ENCODE data around the gene EFNA2. TPM values are rescaled to one million over a fixed set of nuclear protein-coding genes. Genes with fewer than 3 reads are reported as not detected.

EFNA2 gene
- total RNA-seq, 1 donor from 2014 or later = not detected

- Histone ChIP-seq H3K9me3 (no peaks in the 10 kb centered on the region), H3K4me1 (peaks cover 48% of the 10 kb centered on the region), H3K27me3 (no peaks in the 10 kb centered on the region), H3K36me3 (no peaks in the 10 kb centered on the region), H3K4me3 (peak overlapping the region; percentile 27 to 86), H3K27ac (peak overlapping the region; percentile 97)
- no peak for DNase-seq (ENCODE audit: extremely low spot score in 2 of 2)
- intact Hi-C loops (cut with DNase I) = no loop called here
- TF ChIP-seq POLR2AphosphoS5 (IDR thresholded peaks at IDR 0.05; ENCODE audit: insufficient read depth in 1 of 2, low read depth in 1 of 2) = no peak
- TF ChIP-seq POLR2A (IDR thresholded peaks at IDR 0.05) = no peak
Observed at GRCh38 chr19:1238369-1239303, 47.0 kb upstream of the EFNA2 start.

GRCh38 chr19:1239420-1239795 is 46.3 kb upstream of the EFNA2 start:
- peaks cover 54% of the 10 kb centered on the region for H3K4me1 ChIP-seq
- no peaks in the 10 kb centered on the region for H3K9me3 ChIP-seq
- H3K4me3 ChIP-seq = no peak overlapping the region
- TF ChIP-seq CTCF (IDR thresholded peaks at IDR 0.05) (no peak), POLR2AphosphoS5 (IDR thresholded peaks at IDR 0.05; ENCODE audit: insufficient read depth in 1 of 2, low read depth in 1 of 2) (no peak), POLR2A (IDR thresholded peaks at IDR 0.05) (no peak)
- H3K27ac ChIP-seq = peak overlapping the region; percentile 97
- no peak for DNase-seq (ENCODE audit: extremely low spot score in 2 of 2)
- no peaks in the 10 kb centered on the region for H3K36me3 ChIP-seq
- intact Hi-C loops (cut with DNase I) = no loop called here
- H3K27me3 ChIP-seq = no peaks in the 10 kb centered on the region

GRCh38 chr19:1239796-1240737 is 45.6 kb upstream of the EFNA2 start:
- Histone ChIP-seq H3K4me3 (peak overlapping the region; percentile 30 to 70), H3K27ac (peak overlapping the region; percentile 97), H3K4me1 (peaks cover 61% of the 10 kb centered on the region), H3K36me3 (no peaks in the 10 kb centered on the region), H3K9me3 (no peaks in the 10 kb centered on the region), H3K27me3 (no peaks in the 10 kb centered on the region)
- intact Hi-C loops (cut with DNase I) = loop anchor here (5.0 to 10.0 kb wide), 2 partner anchors 128 to 315 kb away; partner anchors contain the start of gene ARID3A
- TF ChIP-seq POLR2AphosphoS5 (IDR thresholded peaks at IDR 0.05; ENCODE audit: insufficient read depth in 1 of 2, low read depth in 1 of 2) (peak in 1 of 2 donors; percentile 77), CTCF (IDR thresholded peaks at IDR 0.05) (peak; percentile 90 to 96 (median 94)), POLR2A (IDR thresholded peaks at IDR 0.05) (peak in 1 of 2 donors; percentile 48)
- no peak for DNase-seq (ENCODE audit: extremely low spot score in 2 of 2)

- H3K4me1 ChIP-seq = peaks cover 69% of the 10 kb centered on the region
- peak overlapping the region in 1 of 2 donors; percentile 70 for H3K4me3 ChIP-seq
- H3K9me3 ChIP-seq = no peaks in the 10 kb centered on the region
- DNase-seq (ENCODE audit: extremely low spot score in 2 of 2) = no peak
- TF ChIP-seq POLR2A (IDR thresholded peaks at IDR 0.05) = no peak
- no peak for TF ChIP-seq POLR2AphosphoS5 (IDR thresholded peaks at IDR 0.05; ENCODE audit: insufficient read depth in 1 of 2, low read depth in 1 of 2)
- no peak for TF ChIP-seq CTCF (IDR thresholded peaks at IDR 0.05)
- H3K27ac ChIP-seq = peak overlapping the region; percentile 97
- intact Hi-C loops (cut with DNase I) = loop anchor here (5.0 to 10.0 kb wide), 2 partner anchors 129 to 316 kb away; partner anchors contain the start of gene ARID3A
- H3K36me3 ChIP-seq = no peaks in the 10 kb centered on the region
- H3K27me3 ChIP-seq = no peaks in the 10 kb centered on the region
Observed at GRCh38 chr19:1240925-1241324, 44.7 kb upstream of the EFNA2 start.

Data from vagina (tissue), 2 donors.